Erythroblast (primary cell): ENCODE measurements around the gene MAP2.

Experiments used
- GATA1 ChIP-seq: IDR thresholded peaks from 2 replicates; pipeline ENCODE4 v1.6.1; 2011; ENCODE audit warnings: low read depth, mild to moderate bottlenecking, control low read depth, low read length, moderate library complexity
- POLR2A ChIP-seq: IDR thresholded peaks from 2 replicates; pipeline ENCODE4 v1.6.1; 2011; ENCODE audit warnings: mild to moderate bottlenecking, low read length

DNA sequence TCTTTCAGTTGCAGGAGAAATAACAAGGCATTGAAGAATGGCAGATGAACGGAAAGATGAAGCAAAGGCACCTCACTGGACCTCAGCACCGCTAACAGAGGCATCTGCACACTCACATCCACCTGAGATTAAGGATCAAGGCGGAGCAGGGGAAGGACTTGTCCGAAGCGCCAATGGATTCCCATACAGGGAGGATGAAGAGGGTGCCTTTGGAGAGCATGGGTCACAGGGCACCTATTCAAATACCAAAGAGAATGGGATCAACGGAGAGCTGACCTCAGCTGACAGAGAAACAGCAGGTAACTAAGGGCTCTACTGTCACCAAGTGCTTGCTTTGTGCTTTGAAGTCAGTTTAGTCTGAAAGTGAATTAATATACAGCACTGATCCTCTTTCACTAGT is 229.3 kb downstream of the MAP2 start:
- no peak for TF ChIP-seq POLR2A
- no peak for TF ChIP-seq GATA1
